Esophagus (tissue), 2 donors: ENCODE data around the gene HOXA4. TPM values are rescaled to one million over a fixed set of nuclear protein-coding genes. Genes with fewer than 3 reads are reported as not detected.

Experiments used
- H3K27ac ChIP-seq, 2 donors: one replicate each; pipeline ENCODE4 v1.5.1; 2013; ENCODE audit warnings: low read depth in 2 of 2, mild to moderate bottlenecking in 2 of 2, inconsistent platforms in 1 of 2, low read length in 1 of 2, moderate library complexity in 1 of 2
- H3K27me3 ChIP-seq, 2 donors: one replicate each; pipeline ENCODE4 v1.6.1; 2013; ENCODE audit warnings: low read length in 2 of 2, control low read depth in 1 of 2, mild to moderate bottlenecking in 1 of 2; ENCODE audit not compliant: insufficient read depth in 2 of 2, control insufficient read depth in 1 of 2
- H3K36me3 ChIP-seq, 2 donors: one replicate each; pipeline ENCODE4 v1.6.1; 2013; ENCODE audit warnings: low read length in 1 of 2; ENCODE audit not compliant: control insufficient read depth in 2 of 2, insufficient read depth in 2 of 2
- H3K4me1 ChIP-seq, 2 donors: one replicate each; pipeline ENCODE4 v1.6.1; 2013; ENCODE audit warnings: low read length in 1 of 2; ENCODE audit not compliant: control insufficient read depth in 2 of 2, insufficient read depth in 2 of 2
- H3K4me3 ChIP-seq, 2 donors: one replicate each; pipeline ENCODE4 v1.5.1; 2013; ENCODE audit warnings: low read length in 2 of 2, mild to moderate bottlenecking in 2 of 2, low read depth in 1 of 2, moderate library complexity in 1 of 2
- H3K9me3 ChIP-seq, 2 donors: one replicate each; pipeline ENCODE4 v1.6.1; 2013; ENCODE audit warnings: mild to moderate bottlenecking in 2 of 2, low read depth in 1 of 2, low read length in 1 of 2, moderate library complexity in 1 of 2; ENCODE audit not compliant: control insufficient read depth in 2 of 2, insufficient read depth in 1 of 2
- WGBS, 2 donors: extraction: QIAGEN DNeasy Blood & Tissue Kit; methylation state at CpG; one replicate each; pipeline ENCODE4 v1.1.7; 2013; 5-methylcytosine and 5-hydroxymethylcytosine counted together
- polyA plus RNA-seq, 2 donors: library from polyadenylated mRNA; stranded (reverse); fragments of 200-250 nt; gene quantifications; one replicate each; pipeline ENCODE4 v1.2.3, GENCODE V29; 2013
- donor health status: healthy with polysubstance abuse.
- donor health status: Bipolar disorder and iron deficiency.

Gene HOXA4
- polyA plus RNA-seq, 2 donors: 7.6 to 8.6 TPM

- peak within 1 kb of the TSS; percentile 12 to 39 for H3K27ac ChIP-seq
- no peaks in the 10 kb centered on the region for H3K36me3 ChIP-seq
- no peaks in the 10 kb centered on the region for H3K9me3 ChIP-seq
- H3K27me3 ChIP-seq: peaks cover 0 to 4% of the 10 kb centered on the region in 2 donors
- H3K4me1 ChIP-seq: peaks cover 0 to 15% of the 10 kb centered on the region in 2 donors
- 27 to 34% methylated on average over 51 to 63 of the region's 63 CpGs for WGBS, 2 donors
- H3K4me3 ChIP-seq: peak within 1 kb of the TSS; percentile 36 to 48
These were observed 16.9 kb upstream of the HOXA4 start, which contains the start of gene HOXA6 for GRCh38 chr7:27147199-27148030. HOXA6 (minus strand) TSS chr7:27147774; CDS start chr7:27147749, 25 bp downstream.

GRCh38 chr7:27146491-27147198 lies 16.1 kb upstream of the HOXA4 start:
- WGBS, 2 donors: 63 to 86% methylated on average over 5 of the region's 5 CpGs
- Histone ChIP-seq H3K27ac (no peak overlapping the region), H3K36me3 (no peaks in the 10 kb centered on the region), H3K4me3 (no peak overlapping the region), H3K27me3 (peaks cover 0 to 2% of the 10 kb centered on the region in 2 donors), H3K4me1 (peaks cover 2 to 12% of the 10 kb centered on the region in 2 donors), H3K9me3 (no peaks in the 10 kb centered on the region)

GRCh38 chr7:27145914-27146412 lies 15.4 kb upstream of the HOXA4 start:
- Histone ChIP-seq H3K9me3 (no peaks in the 10 kb centered on the region), H3K4me1 (peaks cover 3 to 9% of the 10 kb centered on the region in 2 donors), H3K4me3 (no peak overlapping the region), H3K27me3 (peaks cover 0 to 2% of the 10 kb centered on the region in 2 donors), H3K27ac (no peak overlapping the region), H3K36me3 (no peaks in the 10 kb centered on the region)
- 87 to 89% methylated on average over 11 of the region's 11 CpGs for WGBS, 2 donors

- Histone ChIP-seq H3K27ac (no peak overlapping the region), H3K4me3 (no peak overlapping the region), H3K27me3 (peaks cover 0 to 2% of the 10 kb centered on the region in 2 donors), H3K36me3 (no peaks in the 10 kb centered on the region), H3K9me3 (no peaks in the 10 kb centered on the region), H3K4me1 (peaks cover 3 to 6% of the 10 kb centered on the region in 2 donors)
- WGBS, 2 donors: 64 to 83% methylated on average over 47 of the region's 47 CpGs
These were observed 14.8 kb upstream of the HOXA4 start for GRCh38 chr7:27145165-27145913.

- peaks cover 0 to 2% of the 10 kb centered on the region in 2 donors for H3K27me3 ChIP-seq
- 49 to 61% methylated on average over 31 of the region's 31 CpGs for WGBS, 2 donors
- no peaks in the 10 kb centered on the region for H3K36me3 ChIP-seq
- H3K4me3 ChIP-seq: peak overlapping the region in 1 of 2 donors; percentile 76
- no peaks in the 10 kb centered on the region for H3K9me3 ChIP-seq
- peaks cover 3 to 6% of the 10 kb centered on the region in 2 donors for H3K4me1 ChIP-seq
- no peak overlapping the region for H3K27ac ChIP-seq
These were observed 14.2 kb upstream of the HOXA4 start for GRCh38 chr7:27144781-27145164.

- peaks cover 3 to 6% of the 10 kb centered on the region in 2 donors for H3K4me1 ChIP-seq
- no peaks in the 10 kb centered on the region for H3K9me3 ChIP-seq
- peaks cover 0 to 2% of the 10 kb centered on the region in 2 donors for H3K27me3 ChIP-seq
- H3K4me3 ChIP-seq: peak overlapping the region; percentile 22 to 76
- WGBS, 2 donors: 33 to 42% methylated on average over 40 of the region's 40 CpGs
- H3K36me3 ChIP-seq: no peaks in the 10 kb centered on the region
- peak overlapping the region in 1 of 2 donors; percentile 19 for H3K27ac ChIP-seq
These were observed 13.6 kb upstream of the HOXA4 start for GRCh38 chr7:27143950-27144780.

- no peaks in the 10 kb centered on the region for H3K9me3 ChIP-seq
- peaks cover 3% of the 10 kb centered on the region in 2 donors for H3K4me1 ChIP-seq
- peak within 1 kb of the TSS; percentile 94 to 95 for H3K27ac ChIP-seq
- H3K27me3 ChIP-seq: peaks cover 0 to 2% of the 10 kb centered on the region in 2 donors
- H3K4me3 ChIP-seq: peak within 1 kb of the TSS; percentile 76 to 82
- 18% methylated on average over 63 to 86 of the region's 86 CpGs for WGBS, 2 donors
- no peaks in the 10 kb centered on the region for H3K36me3 ChIP-seq
These were observed 12.7 kb upstream of the HOXA4 start, which contains the start of gene HOXA5 for GRCh38 chr7:27143023-27143949. HOXA5 (minus strand) TSS chr7:27143681; CDS start chr7:27143607, 74 bp downstream.

- H3K4me1 ChIP-seq: peaks cover 0 to 3% of the 10 kb centered on the region in 2 donors
- WGBS, 2 donors: 13 to 26% methylated on average over 22 to 29 of the region's 29 CpGs
- H3K27me3 ChIP-seq: peaks cover 0 to 2% of the 10 kb centered on the region in 2 donors
These were observed 12.0 kb upstream of the HOXA4 start for GRCh38 chr7:27142580-27143022.

More at GRCh38 chr7:27142580-27143022, 12.0 kb upstream of the HOXA4 start:
- Histone ChIP-seq H3K27ac (peak overlapping the region; percentile 94 to 95), H3K36me3 (no peaks in the 10 kb centered on the region), H3K9me3 (no peaks in the 10 kb centered on the region), H3K4me3 (peak overlapping the region; percentile 76 to 82)
